Measurements from ENCODE around the gene STARD10. TPM values are rescaled to one million over a fixed set of nuclear protein-coding genes. Genes with fewer than 3 reads are reported as not detected.
A peak's percentile ranks its signal among the peaks of the same experiment; 100 is the strongest.

The STARD10 gene
- total and polyA plus RNA-seq, 9 of the 15 experiments (the other 6 are each of a cell fraction or from before 2014, with no cell fraction given), result 0.15 to 52.9 (median 32.3) TPM

DNA sequence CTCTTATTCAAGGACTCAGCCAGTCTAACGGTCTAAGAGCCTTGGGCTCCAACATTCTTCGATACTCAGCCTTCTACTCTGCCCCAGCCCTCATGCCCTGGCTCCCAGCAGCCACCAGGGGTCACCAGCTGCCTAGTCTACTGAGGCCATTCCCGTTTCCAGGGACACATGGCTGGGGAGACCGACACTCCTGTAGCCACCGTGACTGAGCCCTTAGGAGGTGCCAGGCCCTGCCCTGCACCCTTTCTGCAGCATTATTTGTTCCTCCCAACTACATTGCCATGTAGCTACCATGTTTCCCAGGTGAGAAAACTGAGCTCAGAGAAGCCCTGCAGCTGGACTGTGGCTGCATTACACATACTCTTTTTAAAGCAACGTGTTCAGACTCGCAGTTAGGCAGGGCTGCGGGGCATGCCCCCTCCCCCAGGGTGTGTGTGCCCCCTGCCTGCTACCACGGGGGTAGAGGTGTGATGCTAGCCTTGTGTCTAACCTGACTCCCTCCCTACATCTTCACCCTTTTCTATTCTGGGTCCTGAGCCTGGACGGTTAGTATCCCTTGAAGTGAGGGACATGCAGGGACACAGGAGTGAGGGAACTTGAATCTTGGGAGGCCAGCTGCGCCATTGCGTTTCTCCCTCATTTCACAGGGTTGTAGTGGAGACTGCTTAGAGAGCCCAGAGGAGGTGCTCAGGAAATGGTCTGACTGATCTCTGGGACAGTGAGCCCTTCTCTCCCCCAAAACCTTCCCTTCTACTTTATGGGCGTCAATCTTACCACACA lies 37.9 kb upstream of the STARD10 start (continued):
- TF ChIP-seq, protein P1, sequence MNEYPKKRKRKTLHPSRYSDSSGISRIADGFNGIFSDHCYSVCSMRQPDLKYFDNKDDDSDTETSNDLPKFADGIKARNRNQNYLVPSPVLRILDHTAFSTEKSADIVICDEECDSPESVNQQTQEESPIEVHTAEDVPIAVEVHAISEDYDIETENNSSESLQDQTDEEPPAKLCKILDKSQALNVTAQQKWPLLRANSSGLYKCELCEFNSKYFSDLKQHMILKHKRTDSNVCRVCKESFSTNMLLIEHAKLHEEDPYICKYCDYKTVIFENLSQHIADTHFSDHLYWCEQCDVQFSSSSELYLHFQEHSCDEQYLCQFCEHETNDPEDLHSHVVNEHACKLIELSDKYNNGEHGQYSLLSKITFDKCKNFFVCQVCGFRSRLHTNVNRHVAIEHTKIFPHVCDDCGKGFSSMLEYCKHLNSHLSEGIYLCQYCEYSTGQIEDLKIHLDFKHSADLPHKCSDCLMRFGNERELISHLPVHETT (CRISPR knock-in tag; conservative IDR thresholded peaks at IDR 0.05 in 1 of 2, IDR thresholded peaks at IDR 0.05 in 1 of 2), result no peak
- TF ChIP-seq GTF2F1 (IDR thresholded peaks at IDR 0.05; ENCODE audit: low read depth, low read length) (no peak), PURB (CRISPR knock-in tag; IDR thresholded peaks at IDR 0.05; ENCODE audit: low read depth) (no peak), NELFE (IDR thresholded peaks at IDR 0.05; ENCODE audit: insufficient read depth, insufficient read length) (no peak), MED1 (CRISPR knock-in tag; IDR thresholded peaks at IDR 0.05; ENCODE audit: borderline replicate concordance) (no peak), SP1 (CRISPR knock-in tag; IDR thresholded peaks at IDR 0.05) (peak; percentile 56), WHSC1 (IDR thresholded peaks at IDR 0.05; ENCODE audit: low read length) (no peak), CCNT2 (IDR thresholded peaks at IDR 0.05; ENCODE audit: borderline replicate concordance, extremely low read depth, insufficient read length, low read depth, low read length) (no peak), XRCC5 (IDR thresholded peaks at IDR 0.05; ENCODE audit: low read depth, low read length) (peak; percentile 81), CREM (IDR thresholded peaks at IDR 0.05; ENCODE audit: low read depth) (0 out of 2 replicates have a peak, but pooled peaks have one; percentile 25), ZBTB7A (IDR thresholded peaks at IDR 0.05; ENCODE audit: borderline replicate concordance, control insufficient read depth, low read depth, low read length) (no peak), ZNF41 (CRISPR knock-in tag; conservative IDR thresholded peaks at IDR 0.05) (no peak), ZNF583 (CRISPR knock-in tag; IDR thresholded peaks at IDR 0.05) (no peak), POLR2AphosphoS2 (IDR thresholded peaks at IDR 0.05; ENCODE audit: low read length) (peak; percentile 49; the same call in 1 of the 2 replicates), MYNN (IDR thresholded peaks at IDR 0.05) (peak; percentile 48; the same call in 1 of the 2 replicates), MYNN (CRISPR knock-in tag; IDR thresholded peaks at IDR 0.05) (no peak)
- TF ChIP-seq, protein P2, sequence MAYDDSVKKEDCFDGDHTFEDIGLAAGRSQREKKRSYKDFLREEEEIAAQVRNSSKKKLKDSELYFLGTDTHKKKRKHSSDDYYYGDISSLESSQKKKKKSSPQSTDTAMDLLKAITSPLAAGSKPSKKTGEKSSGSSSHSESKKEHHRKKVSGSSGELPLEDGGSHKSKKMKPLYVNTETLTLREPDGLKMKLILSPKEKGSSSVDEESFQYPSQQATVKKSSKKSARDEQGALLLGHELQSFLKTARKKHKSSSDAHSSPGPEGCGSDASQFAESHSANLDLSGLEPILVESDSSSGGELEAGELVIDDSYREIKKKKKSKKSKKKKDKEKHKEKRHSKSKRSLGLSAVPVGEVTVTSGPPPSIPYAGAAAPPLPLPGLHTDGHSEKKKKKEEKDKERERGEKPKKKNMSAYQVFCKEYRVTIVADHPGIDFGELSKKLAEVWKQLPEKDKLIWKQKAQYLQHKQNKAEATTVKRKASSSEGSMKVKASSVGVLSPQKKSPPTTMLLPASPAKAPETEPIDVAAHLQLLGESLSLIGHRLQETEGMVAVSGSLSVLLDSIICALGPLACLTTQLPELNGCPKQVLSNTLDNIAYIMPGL (CRISPR knock-in tag; IDR thresholded peaks at IDR 0.05), result no peak
- TF ChIP-seq, protein P3, sequence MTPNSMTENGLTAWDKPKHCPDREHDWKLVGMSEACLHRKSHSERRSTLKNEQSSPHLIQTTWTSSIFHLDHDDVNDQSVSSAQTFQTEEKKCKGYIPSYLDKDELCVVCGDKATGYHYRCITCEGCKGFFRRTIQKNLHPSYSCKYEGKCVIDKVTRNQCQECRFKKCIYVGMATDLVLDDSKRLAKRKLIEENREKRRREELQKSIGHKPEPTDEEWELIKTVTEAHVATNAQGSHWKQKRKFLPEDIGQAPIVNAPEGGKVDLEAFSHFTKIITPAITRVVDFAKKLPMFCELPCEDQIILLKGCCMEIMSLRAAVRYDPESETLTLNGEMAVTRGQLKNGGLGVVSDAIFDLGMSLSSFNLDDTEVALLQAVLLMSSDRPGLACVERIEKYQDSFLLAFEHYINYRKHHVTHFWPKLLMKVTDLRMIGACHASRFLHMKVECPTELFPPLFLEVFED (CRISPR knock-in tag; conservative IDR thresholded peaks at IDR 0.05), result 0 out of 2 replicates have a peak, but pooled peaks have one; percentile 49
- TF ChIP-seq, protein P4, sequence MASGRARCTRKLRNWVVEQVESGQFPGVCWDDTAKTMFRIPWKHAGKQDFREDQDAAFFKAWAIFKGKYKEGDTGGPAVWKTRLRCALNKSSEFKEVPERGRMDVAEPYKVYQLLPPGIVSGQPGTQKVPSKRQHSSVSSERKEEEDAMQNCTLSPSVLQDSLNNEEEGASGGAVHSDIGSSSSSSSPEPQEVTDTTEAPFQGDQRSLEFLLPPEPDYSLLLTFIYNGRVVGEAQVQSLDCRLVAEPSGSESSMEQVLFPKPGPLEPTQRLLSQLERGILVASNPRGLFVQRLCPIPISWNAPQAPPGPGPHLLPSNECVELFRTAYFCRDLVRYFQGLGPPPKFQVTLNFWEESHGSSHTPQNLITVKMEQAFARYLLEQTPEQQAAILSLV (tag; IDR thresholded peaks at IDR 0.05), result no peak
- TF ChIP-seq, protein P5, sequence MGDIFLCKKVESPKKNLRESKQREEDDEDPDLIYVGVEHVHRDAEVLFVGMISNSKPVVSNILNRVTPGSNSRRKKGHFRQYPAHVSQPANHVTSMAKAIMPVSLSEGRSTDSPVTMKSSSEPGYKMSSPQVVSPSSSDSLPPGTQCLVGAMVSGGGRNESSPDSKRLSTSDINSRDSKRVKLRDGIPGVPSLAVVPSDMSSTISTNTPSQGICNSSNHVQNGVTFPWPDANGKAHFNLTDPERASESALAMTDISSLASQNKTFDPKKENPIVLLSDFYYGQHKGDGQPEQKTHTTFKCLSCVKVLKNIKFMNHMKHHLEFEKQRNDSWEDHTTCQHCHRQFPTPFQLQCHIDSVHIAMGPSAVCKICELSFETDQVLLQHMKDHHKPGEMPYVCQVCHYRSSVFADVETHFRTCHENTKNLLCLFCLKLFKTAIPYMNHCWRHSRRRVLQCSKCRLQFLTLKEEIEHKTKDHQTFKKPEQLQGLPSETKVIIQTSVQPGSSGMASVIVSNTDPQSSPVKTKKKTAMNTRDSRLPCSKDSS (IDR thresholded peaks at IDR 0.05; ENCODE audit: low read depth, partially characterized antibody), result no peak

Measured in K562 (cell line).